HG03095 (cell line): ENCODE data around the gene IFNE.

Experiments
- ATAC-seq: cut with Tn5 transposase; IDR thresholded peaks from one replicate; pipeline ENCODE4 v1.9.1; 2021; ENCODE audit warnings: moderate library complexity; ENCODE audit not compliant: unreplicated experiment

IFNE gene, protein sequence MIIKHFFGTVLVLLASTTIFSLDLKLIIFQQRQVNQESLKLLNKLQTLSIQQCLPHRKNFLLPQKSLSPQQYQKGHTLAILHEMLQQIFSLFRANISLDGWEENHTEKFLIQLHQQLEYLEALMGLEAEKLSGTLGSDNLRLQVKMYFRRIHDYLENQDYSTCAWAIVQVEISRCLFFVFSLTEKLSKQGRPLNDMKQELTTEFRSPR

GRCh38 chr9:21482213-21482612 is at the start of gene IFNE:
Gene IFNE, minus strand, starts transcription at chr9:21482313. Its CDS starts 619 bp downstream, at chr9:21481694.
- no peak for ATAC-seq

GRCh38 chr9:21528123-21528808 is 46.2 kb upstream of the IFNE start:
- no peak for ATAC-seq

DNA sequence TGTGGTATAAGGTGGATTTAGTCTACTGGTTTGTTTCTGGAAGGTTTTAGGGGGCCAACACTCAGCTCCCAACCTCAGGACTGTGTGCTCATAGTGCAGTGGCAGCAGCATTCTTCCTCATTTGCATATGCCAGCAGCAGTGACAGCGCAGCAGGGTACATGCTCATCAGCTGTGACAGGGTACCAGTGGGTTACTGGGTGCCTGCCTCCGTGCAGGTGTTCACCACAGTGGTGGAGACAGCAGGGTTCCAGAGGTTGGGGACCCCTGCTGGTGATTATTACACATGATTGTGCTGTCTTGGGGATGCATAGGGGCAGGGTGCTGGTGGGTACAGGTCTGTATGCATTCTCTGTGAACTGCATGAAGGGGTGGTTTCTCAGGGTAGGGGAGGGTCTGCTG is 45.5 kb upstream of the IFNE start:
- no peak for ATAC-seq

- ATAC-seq = no peak
Observed at GRCh38 chr9:21525174-21525573, 43.1 kb upstream of the IFNE start.

GRCh38 chr9:21524099-21524830 is 42.2 kb upstream of the IFNE start:
- no peak for ATAC-seq

- ATAC-seq = no peak
Observed at GRCh38 chr9:21523021-21524014, 41.2 kb upstream of the IFNE start.

DNA sequence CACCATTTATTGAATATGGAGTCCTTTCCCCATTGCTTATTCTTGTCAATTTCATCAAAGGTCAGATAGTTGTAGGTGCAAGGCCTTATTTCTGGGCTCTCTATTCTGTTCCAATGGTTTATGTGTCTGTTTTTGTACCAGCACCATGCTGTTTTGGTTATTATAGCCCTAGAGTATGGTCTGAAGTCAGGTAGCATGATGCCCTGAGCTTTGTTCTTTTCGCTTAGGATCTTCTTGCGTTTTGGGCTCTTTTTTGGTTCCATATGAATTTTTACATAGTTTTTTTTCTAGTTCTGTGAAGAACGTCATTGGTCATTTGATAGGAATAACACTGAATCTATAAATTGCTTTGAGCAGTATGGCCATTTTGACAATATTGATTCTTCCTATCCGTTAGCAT is 40.2 kb upstream of the IFNE start:
- ATAC-seq = no peak

- no peak for ATAC-seq
Observed at GRCh38 chr9:21521448-21521847, 39.3 kb upstream of the IFNE start.

DNA sequence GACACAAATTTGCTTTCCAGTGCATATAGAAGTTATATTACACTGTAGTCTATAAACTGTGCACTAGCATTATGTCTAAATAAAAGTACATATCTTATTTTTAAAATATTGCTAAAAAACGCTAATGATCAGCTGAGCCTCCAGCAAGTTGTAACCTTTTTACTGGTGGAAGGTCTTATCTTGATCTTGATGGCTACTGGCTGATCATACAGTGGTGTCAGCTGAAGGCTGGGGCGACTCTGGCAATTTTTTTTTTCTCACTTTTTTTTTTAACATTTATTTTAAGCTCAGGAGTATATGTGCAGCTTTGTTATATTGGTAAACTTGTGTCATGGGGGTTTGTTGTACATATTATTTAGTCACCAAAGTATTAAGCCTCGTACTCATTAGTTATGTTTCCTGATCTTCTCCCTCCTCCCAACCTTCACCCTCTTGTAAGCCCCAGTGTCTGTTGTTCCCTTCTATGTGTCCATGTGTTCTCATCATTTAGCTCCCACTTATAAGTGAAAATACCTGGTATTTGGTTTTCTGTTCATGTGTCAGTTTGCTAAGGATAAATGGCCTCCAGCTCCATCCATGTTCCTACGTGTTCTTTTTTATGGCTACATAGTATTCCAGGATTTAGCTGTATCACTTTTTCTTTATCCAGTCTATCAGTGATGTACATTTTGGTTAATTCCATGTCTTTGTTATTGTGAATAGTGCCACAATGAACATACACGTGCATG is 38.6 kb upstream of the IFNE start:
- no peak for ATAC-seq

DNA sequence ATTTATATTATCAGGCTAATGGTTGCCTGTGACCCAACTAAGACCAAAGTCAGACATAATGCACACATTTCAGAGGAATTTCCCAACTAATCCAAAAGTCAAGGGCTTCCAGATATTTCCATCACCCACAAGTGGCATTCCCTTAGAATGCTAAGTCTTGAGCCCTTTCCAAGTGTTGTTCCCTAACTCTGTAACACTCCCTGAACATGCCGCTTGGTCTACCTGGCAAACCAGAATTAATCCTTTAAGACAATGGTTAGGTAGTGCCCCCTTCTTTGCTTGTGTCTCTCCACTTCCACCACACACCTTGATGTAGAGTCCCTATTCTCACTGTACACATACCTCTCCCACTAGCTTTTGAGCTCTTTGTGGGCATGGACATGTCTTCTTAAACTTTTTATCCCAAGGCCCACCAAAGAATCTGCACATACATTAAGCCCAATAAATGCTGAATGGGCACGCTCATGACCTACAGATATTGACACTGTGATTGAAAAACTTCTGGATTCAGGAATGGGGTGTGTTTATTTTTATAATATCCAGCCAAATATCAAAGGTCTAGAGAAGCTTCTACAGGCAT is 37.8 kb upstream of the IFNE start:
- ATAC-seq = no peak

- no peak for ATAC-seq
Observed at GRCh38 chr9:21516796-21517195, 34.7 kb upstream of the IFNE start.

DNA sequence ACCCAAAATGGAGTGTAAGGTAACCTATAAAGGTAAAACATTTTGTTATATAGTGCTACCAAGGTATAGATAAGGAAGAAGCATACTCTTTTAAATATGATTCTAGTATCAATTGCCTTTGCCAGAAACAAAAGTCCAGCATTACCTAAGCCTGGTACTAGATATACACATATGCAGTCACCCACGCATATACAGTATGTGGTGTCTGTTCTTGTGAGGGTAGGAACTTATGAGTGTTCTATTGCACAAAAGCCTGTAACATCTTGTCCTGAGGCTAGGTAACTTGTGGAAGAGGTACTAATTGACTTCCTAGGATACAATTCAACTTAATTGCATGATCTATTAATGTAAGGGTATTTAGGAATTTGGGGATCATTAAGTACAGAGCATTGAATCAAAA is 31.3 kb upstream of the IFNE start:
- ATAC-seq = no peak

DNA sequence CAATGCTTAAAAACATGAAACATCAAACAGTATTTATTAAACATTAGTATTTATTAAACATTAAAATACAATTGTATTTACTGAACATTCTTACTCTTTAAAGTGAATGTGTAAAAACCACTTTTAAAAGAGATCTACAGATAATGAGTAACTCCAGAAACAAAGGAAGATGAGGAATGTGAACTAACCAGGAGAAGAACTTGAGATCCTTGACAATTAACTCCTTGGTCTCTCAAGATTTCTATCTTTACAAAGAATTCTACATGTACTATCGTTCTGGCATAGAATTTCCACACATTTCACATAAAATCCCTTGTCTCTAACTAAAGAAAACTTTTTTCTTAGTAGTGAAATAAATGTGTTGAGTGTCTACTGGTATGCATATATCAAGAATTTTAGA is 28.7 kb upstream of the IFNE start:
- ATAC-seq = no peak

GRCh38 chr9:21507483-21507790 is 25.3 kb upstream of the IFNE start:
- no peak for ATAC-seq

DNA sequence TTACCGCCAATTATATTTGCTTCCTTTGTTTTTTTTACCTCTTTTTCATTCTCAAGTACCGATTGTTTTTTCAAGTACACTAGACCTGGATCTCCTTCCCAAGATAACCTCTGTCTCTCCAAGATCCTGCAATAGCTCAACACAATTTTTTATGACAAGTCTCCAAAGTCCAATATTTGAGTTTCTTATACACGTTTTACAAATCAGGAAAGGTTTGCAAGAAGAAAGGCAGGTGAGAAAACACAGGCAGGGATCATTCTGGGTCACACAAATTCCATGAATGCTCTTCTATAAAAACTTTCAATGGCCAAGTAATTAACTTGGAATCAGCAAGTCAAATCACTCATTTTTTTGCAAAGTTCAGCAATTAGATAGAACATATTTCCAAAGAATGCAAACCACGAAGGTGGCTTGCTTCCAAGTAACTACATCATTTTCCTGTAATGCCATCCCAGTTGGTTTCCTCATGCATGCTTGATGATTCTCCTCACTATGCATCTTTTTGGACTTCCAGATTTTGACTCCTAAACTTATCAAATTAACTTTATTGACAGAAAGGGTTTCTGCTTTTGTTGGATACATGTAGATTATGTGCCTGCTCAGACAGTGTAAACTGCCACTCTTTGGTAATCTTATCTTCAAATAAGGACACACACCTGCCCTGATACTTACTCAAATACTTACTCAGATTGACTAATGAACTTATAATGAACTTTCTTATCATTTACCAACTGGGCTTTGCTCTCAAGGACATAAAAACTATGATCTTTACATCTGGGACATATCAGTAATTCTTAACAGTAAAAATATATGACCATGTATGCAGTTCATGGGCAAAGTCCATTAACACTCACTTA is 24.7 kb upstream of the IFNE start:
- ATAC-seq = no peak

DNA sequence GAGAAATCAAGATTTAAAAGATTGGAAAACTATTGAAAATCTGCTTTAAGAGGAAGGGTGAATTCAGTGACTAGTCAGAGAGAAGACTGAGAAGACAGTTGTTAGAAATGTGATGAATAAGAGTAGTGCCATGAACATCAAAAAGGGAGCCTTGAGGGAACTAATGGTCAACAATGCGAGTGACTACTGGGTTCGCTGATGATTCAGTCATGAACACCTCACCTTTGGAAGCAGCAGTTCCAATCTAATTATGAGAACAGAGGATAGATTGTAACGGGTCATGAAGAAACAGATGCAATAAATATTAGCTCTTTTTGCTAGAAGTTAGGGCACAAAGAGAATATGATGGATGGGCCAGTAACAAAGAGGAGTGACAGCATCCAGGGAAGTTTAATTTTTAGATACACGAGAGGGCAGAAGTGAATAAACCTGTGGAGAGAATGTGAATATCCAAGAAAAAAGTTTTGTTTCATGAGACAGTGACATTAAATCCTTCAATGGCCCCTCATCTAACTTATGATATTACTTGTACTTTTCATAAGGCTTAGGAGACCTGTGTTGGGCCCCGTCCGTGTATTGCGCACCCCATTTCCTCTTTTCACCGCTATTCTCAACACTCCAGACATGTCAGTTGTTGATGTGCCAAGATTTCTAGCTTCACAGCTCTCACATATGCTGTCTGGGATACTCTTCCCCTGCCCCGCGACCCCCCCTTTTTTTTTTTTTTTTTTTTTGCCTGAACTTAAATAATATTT is 23.5 kb upstream of the IFNE start:
- no peak for ATAC-seq

DNA sequence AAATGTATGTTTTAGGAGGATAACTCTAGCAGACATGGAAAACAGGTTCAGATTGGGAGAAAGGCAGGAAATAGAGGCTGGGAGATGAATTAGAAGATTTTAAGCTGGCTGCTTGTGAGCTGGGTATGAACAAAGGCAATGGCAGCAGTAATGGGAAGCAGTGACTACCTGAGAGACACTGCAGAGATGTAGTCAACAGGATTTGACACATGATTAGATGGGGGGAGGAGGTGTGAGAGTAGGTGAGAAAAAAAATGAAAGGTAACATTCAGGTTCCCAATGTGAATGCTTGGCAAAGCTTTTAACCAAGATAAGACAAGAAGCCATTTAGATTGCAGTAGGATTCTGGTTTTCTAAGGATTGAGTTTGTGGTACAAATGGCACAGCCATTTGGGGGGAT is 22.8 kb upstream of the IFNE start:
- no peak for ATAC-seq

- ATAC-seq = no peak
Observed at GRCh38 chr9:21504113-21504512, 22.0 kb upstream of the IFNE start.

GRCh38 chr9:21502586-21502985 is 20.5 kb upstream of the IFNE start:
- ATAC-seq = no peak
